GM12878 (cell line): Measurements from ENCODE around the gene NRTN. TPM values are rescaled to one million over a fixed set of nuclear protein-coding genes. Genes with fewer than 3 reads are reported as not detected.

Experiments
- ATAC-seq: fragments of 200-7000 bp; cut with Tn5 transposase; 3 replicates; pipeline ENCODE4 v1.9.1; 2020; ENCODE audit warnings: mild to moderate bottlenecking, moderate library complexity
- BruUV-seq: library from RNA; stranded (reverse); fragments of 400-500 nt; replicated peaks from 2 replicates; lab custom pipeline; 2021; lab: Mats Ljungman, UMichigan
- CTCF ChIA-PET: fragments of 300-600 bp; sonication (Branson Sonifier 250); formaldehyde crosslinking; extraction: SDS; loops from one replicate; lab custom pipeline; 2021; ENCODE audit warnings: inconsistent platforms; lab: Yijun Ruan, JAX
- POLR2A ChIA-PET: fragments of 350-600 bp; formaldehyde crosslinking; extraction: SDS; loops from one replicate; lab custom pipeline; 2021; ENCODE audit warnings: inconsistent platforms; lab: Charles Lee
- RAD21 ChIA-PET: fragments of 300-600 bp; sonication (Branson Sonifier 250); formaldehyde crosslinking; loops from one replicate; lab custom pipeline; 2023; ENCODE audit warnings: antibody characterized with exemption; ENCODE audit not compliant: unreplicated experiment; lab: Charles Lee
- SMC1A ChIA-PET: fragments of 300-600 bp; sonication (Branson Sonifier 250); formaldehyde crosslinking; loops from one replicate; lab custom pipeline; 2023; ENCODE audit not compliant: unreplicated experiment, uncharacterized antibody; lab: Charles Lee
- DNase-seq: peaks from one replicate; pipeline ENCODE4 v3.0.0-alpha.2; 2011; ENCODE audit warnings: low read depth, low spot score
- FAIRE-seq: peaks from 3 replicates; lab custom pipeline; 2011; peaks lifted over from hg19 to GRCh38; lab: Jason Lieb, UNC
- H2AFZ ChIP-seq: 2 replicates; pipeline ENCODE4 v1.6.0; 2011; ENCODE audit warnings: low read depth, low read length, control low read depth; ENCODE audit not compliant: control insufficient read depth
- H3K27ac ChIP-seq: 2 replicates; pipeline ENCODE4 v1.5.1; 2011; ENCODE audit warnings: control low read depth; ENCODE audit not compliant: control insufficient read depth, insufficient read depth
- H3K27me3 ChIP-seq, 2 experiments: replicated peaks in 1 of 2; 2 replicates each; pipeline versions ENCODE4 v1.6.0 to v1.6.1; 2011; ENCODE audit warnings: low read length in 1 of 2; ENCODE audit not compliant: control insufficient read depth in 2 of 2, insufficient read depth in 2 of 2
- H3K36me3 ChIP-seq, 2 experiments: 2 replicates each; pipeline ENCODE4 v1.5.1; 2011; ENCODE audit warnings: low read length in 1 of 2; ENCODE audit not compliant: control insufficient read depth in 2 of 2, insufficient read depth in 2 of 2
- H3K4me1 ChIP-seq: 2 replicates; pipeline ENCODE4 v1.6.1; 2011; ENCODE audit warnings: mild to moderate bottlenecking, low read length, moderate library complexity, mixed read lengths; ENCODE audit not compliant: control insufficient read depth, insufficient read depth
- H3K4me2 ChIP-seq: 2 replicates; pipeline ENCODE4 v1.6.0; 2011; ENCODE audit warnings: control low read depth; ENCODE audit not compliant: control insufficient read depth, insufficient read depth
- H3K4me3 ChIP-seq: fragments of 200-600 bp; sonication (generic); 2 replicates; pipeline ENCODE4 v1.5.1; 2016
- H3K79me2 ChIP-seq: 2 replicates; pipeline ENCODE4 v1.6.0; 2011; ENCODE audit warnings: low read length; ENCODE audit not compliant: control insufficient read depth, insufficient read depth
- H3K9ac ChIP-seq: 2 replicates; pipeline ENCODE4 v1.8.0; 2011; ENCODE audit warnings: low read length, control low read depth, mixed read lengths; ENCODE audit not compliant: control insufficient read depth, insufficient read depth
- H3K9me3 ChIP-seq: replicated peaks from 3 replicates; pipeline ENCODE4 v1.5.1; 2011; ENCODE audit warnings: mild to moderate bottlenecking, low read length; ENCODE audit not compliant: control insufficient read depth, insufficient read depth
- H4K20me1 ChIP-seq: 2 replicates; pipeline ENCODE4 v1.6.0; 2011; ENCODE audit not compliant: control insufficient read depth, insufficient read depth
- BHLHE40 ChIP-seq, 2 experiments: fragments of 450-650 bp in 1 of 2; IDR thresholded peaks; 2 replicates each; pipeline ENCODE4 v1.6.1; 2011 to 2017; ENCODE audit warnings: low read depth in 2 of 2, borderline replicate concordance in 1 of 2, improper control_type of control experiment in 1 of 2, low read length in 1 of 2, mild to moderate bottlenecking in 1 of 2
- CHD4 ChIP-seq: fragments of 200-600 bp; sonication (generic); IDR thresholded peaks from 2 replicates; pipeline ENCODE4 v1.6.1; 2016; ENCODE audit warnings: mild to moderate bottlenecking
- WGBS: methylation state at CpG from one replicate; pipeline ENCODE4 v1.1.6; 2016; ENCODE audit warnings: low lambda C conversion rate; ENCODE audit not compliant: insufficient replicate concordance, insufficient coverage; ENCODE audit errors: missing lambda C conversion rate; 5-methylcytosine and 5-hydroxymethylcytosine counted together
- in situ Hi-C: fragments of 300-500 bp; cut with MboI; formaldehyde crosslinking; loops from 9 replicates; pipeline ENCODE4 v1.14.3; 2018; ENCODE audit warnings: mixed read lengths
- intact Hi-C: fragments of 100-400 bp; cut with micrococcal nuclease; formaldehyde crosslinking; loops from one replicate; pipeline ENCODE4 v1.14.2; 2022; ENCODE audit not compliant: unreplicated experiment
- polyA plus RNA-seq, 11 experiments: library from polyadenylated mRNA; depleted of rRNA in 4 of 11; unstranded in 6 of 11; stranded (reverse) in 5 of 11; fragments of >200 nt; fragmentation: Nextera tagmentation in 4 of 11; fragmentation: Illumina TruSeq in 1 of 11; extraction: Ambion mirVana in 4 of 11; extraction: Trizol in 1 of 11; gene quantifications; 1 replicate in 1 of 11; 2 replicates in 10 of 11; pipeline versions ENCODE4 v1.2.1 to v1.2.3, GENCODE V29; 2011 to 2016; ENCODE audit warnings: inconsistent platforms in 2 of 11, missing spikeins in 2 of 11, low read depth in 1 of 11
- total RNA-seq, 4 experiments: library from RNA; depleted of rRNA in 3 of 4; stranded (reverse); fragments of >200 nt in 3 of 4; fragmentation: Illumina TruSeq in 1 of 4; extraction: Trizol in 1 of 4; gene quantifications; 2 replicates each; pipeline versions ENCODE4 v1.2.1 to v1.2.3, GENCODE V29; 2013 to 2021
- TF ChIP-seq, protein P1 (sequence below): fragments of 450-650 bp; formaldehyde crosslinking; IDR thresholded peaks from 2 replicates; pipeline ENCODE4 v1.4.0; 2020; ENCODE audit warnings: mild to moderate bottlenecking, moderate library complexity
- TF ChIP-seq, protein P2 (sequence below): IDR thresholded peaks from 2 replicates; pipeline ENCODE4 v1.6.1; 2012; ENCODE audit warnings: low read depth, low read length, improper control_type of control experiment

Gene NRTN
- total and polyA plus RNA-seq, 10 of the 15 experiments (the other 5 are each of a cell fraction or from before 2014, with no cell fraction given) = not detected

DNA sequence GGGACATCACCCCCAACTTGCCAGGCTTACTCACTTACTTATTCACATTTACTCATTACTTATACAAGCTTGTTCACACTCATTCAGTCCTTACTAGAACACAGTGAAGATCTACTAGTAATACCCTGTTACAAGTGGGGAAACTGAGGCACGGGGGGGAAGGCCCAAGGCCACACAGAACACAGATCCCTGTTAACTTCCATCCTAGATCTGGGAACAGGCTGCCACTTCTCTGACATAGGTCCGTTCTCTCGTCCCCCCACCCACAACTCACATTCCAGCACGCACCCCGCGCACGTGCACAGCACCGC is 1.5 kb upstream of the NRTN start:
- Histone ChIP-seq H3K27ac (no peak overlapping the region), H3K79me2 (no peaks in the 10 kb centered on the region), H2AFZ (peak overlapping the region; percentile 80), H3K27me3 (no peaks in the 10 kb centered on the region; a peak in 2 of 4 replicates), H3K36me3 (no peaks in the 10 kb centered on the region), H3K4me3 (peak overlapping the region; percentile 6; the same call in 1 of the 2 replicates), H3K4me1 (peaks cover 7% of the 10 kb centered on the region), H3K4me2 (peak overlapping the region; percentile 97), H3K9ac (peak overlapping the region; percentile 8; the same call in 1 of the 2 replicates), H3K9me3 (no peaks in the 10 kb centered on the region), H4K20me1 (no peaks in the 10 kb centered on the region)
- ChIA-PET POLR2A (interaction anchor here (0.5 to 1.4 kb wide), 3 partner anchors 13 to 982 kb away, joined by 3 to 7 read pairs (median 4); partner anchors contain the start of genes DUS3L and NDUFA11), SMC1A (interaction anchor here (0.8 to 1.9 kb wide), 10 partner anchors 13 to 225 kb away, joined by 3 to 13 read pairs (median 3); partner anchors contain the start of genes NDUFA11, RPL36 and VMAC), RAD21 (interaction anchor here (1.0 to 2.1 kb wide), 8 partner anchors 19 to 322 kb away, joined by 3 to 15 read pairs (median 8); partner anchors contain the start of genes NDUFA11 and VMAC), CTCF (interaction anchor here (0.7 to 1.7 kb wide), 36 partner anchors 9 to 325 kb away, joined by 3 to 45 read pairs (median 6); partner anchors contain the start of genes CATSPERD, DUS3L, NDUFA11 and RPL36)
- WGBS = 56% methylated on average over 8 of the region's 8 CpGs
- in situ Hi-C loops (no loop called here), intact Hi-C loops (loop anchor here (10.0 kb wide), 1 partner anchor 221 kb away; no protein-coding TSS in a partner anchor)
- FAIRE-seq (no peak), DNase-seq (no peak), ATAC-seq (no peak)
- no TSS peak for BruUV-seq
- TF ChIP-seq BHLHE40 (IDR thresholded peaks at IDR 0.05; ENCODE audit: borderline replicate concordance in 1 of 2, low read depth in 2 of 2, low read length in 1 of 2) = peak in 1 of 2 experiments; percentile 17; a peak in 2 of 4 replicates
- TF ChIP-seq CHD4 = no peak
- TF ChIP-seq, protein P1, sequence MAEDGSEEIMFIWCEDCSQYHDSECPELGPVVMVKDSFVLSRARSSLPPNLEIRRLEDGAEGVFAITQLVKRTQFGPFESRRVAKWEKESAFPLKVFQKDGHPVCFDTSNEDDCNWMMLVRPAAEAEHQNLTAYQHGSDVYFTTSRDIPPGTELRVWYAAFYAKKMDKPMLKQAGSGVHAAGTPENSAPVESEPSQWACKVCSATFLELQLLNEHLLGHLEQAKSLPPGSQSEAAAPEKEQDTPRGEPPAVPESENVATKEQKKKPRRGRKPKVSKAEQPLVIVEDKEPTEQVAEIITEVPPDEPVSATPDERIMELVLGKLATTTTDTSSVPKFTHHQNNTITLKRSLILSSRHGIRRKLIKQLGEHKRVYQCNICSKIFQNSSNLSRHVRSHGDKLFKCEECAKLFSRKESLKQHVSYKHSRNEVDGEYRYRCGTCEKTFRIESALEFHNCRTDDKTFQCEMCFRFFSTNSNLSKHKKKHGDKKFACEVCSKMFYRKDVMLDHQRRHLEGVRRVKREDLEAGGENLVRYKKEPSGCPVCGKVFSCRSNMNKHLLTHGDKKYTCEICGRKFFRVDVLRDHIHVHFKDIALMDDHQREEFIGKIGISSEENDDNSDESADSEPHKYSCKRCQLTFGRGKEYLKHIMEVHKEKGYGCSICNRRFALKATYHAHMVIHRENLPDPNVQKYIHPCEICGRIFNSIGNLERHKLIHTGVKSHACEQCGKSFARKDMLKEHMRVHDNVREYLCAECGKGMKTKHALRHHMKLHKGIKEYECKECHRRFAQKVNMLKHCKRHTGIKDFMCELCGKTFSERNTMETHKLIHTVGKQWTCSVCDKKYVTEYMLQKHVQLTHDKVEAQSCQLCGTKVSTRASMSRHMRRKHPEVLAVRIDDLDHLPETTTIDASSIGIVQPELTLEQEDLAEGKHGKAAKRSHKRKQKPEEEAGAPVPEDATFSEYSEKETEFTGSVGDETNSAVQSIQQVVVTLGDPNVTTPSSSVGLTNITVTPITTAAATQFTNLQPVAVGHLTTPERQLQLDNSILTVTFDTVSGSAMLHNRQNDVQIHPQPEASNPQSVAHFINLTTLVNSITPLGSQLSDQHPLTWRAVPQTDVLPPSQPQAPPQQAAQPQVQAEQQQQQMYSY (CRISPR knock-in tag) = no peak
- TF ChIP-seq, protein P2, sequence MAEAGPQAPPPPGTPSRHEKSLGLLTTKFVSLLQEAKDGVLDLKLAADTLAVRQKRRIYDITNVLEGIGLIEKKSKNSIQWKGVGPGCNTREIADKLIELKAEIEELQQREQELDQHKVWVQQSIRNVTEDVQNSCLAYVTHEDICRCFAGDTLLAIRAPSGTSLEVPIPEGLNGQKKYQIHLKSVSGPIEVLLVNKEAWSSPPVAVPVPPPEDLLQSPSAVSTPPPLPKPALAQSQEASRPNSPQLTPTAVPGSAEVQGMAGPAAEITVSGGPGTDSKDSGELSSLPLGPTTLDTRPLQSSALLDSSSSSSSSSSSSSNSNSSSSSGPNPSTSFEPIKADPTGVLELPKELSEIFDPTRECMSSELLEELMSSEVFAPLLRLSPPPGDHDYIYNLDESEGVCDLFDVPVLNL = no peak
